ENCODE data around the gene CORO1C. TPM values are rescaled to one million over a fixed set of nuclear protein-coding genes. Genes with fewer than 3 reads are reported as not detected.

CORO1C gene
- total RNA-seq, 1 experiment from 2014 or later = 139 TPM

DNA sequence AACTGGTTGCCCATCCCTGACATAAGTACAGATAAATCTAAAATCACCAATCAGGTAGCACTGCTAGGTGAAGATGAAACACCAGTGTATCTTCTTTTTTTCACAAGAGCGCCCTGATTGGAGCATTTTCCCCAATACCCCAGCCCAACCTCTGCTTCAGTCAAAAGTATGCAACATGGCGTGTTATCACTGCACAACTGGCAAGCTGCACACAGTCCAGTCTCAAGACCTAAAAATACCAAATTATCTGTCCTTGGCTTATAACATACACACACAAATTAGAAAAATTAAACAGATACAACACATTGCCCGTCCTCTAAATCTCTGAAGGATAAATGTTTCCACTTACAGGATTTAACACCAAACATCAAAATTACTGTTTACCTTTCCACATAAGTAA lies 77.4 kb downstream of the CORO1C start:
- Histone ChIP-seq H3K4me3 (no peak overlapping the region), H4K20me1 (ENCODE audit: insufficient read depth) (0 out of 2 replicates have a peak, but pooled peaks cover 6% of the 10 kb centered on the region), H3K9me3 (ENCODE audit: insufficient read depth, low read depth) (no peaks in the 10 kb centered on the region), H3K79me2 (ENCODE audit: low read depth) (no peaks in the 10 kb centered on the region), H3K27me3 (ENCODE audit: insufficient read depth, low read depth) (no peaks in the 10 kb centered on the region), H3K36me3 (ENCODE audit: low read depth) (0 out of 2 replicates have a peak, but pooled peaks cover 12% of the 10 kb centered on the region), H3F3A (ENCODE audit: insufficient read depth, low read depth) (0 out of 2 replicates have a peak, but pooled peaks cover under 1% of the 10 kb centered on the region), H3K4me1 (replicated peaks; ENCODE audit: insufficient read depth) (no peaks in the 10 kb centered on the region), H3K27ac (no peak overlapping the region), H3K4me2 (no peak overlapping the region), H2AFZ (no peak overlapping the region), H3K9me2 (ENCODE audit: insufficient read depth) (no peaks in the 10 kb centered on the region)
- TF ChIP-seq, protein P1, sequence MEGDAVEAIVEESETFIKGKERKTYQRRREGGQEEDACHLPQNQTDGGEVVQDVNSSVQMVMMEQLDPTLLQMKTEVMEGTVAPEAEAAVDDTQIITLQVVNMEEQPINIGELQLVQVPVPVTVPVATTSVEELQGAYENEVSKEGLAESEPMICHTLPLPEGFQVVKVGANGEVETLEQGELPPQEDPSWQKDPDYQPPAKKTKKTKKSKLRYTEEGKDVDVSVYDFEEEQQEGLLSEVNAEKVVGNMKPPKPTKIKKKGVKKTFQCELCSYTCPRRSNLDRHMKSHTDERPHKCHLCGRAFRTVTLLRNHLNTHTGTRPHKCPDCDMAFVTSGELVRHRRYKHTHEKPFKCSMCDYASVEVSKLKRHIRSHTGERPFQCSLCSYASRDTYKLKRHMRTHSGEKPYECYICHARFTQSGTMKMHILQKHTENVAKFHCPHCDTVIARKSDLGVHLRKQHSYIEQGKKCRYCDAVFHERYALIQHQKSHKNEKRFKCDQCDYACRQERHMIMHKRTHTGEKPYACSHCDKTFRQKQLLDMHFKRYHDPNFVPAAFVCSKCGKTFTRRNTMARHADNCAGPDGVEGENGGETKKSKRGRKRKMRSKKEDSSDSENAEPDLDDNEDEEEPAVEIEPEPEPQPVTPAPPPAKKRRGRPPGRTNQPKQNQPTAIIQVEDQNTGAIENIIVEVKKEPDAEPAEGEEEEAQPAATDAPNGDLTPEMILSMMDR (conservative IDR thresholded peaks at IDR 0.05) = no peak
- no peak for TF ChIP-seq EZH2 (IDR thresholded peaks at IDR 0.05; ENCODE audit: low read depth)
- POLR2A ChIA-PET (ENCODE audit: unreplicated experiment) = interaction anchor here (0.5 kb wide), 1 partner anchor 1340 kb away, joined by 3 read pairs; no protein-coding TSS in a partner anchor
- no TSS peak for BruUV-seq (replicated peaks)
- CTCF ChIA-PET = no interaction called here
- DNase-seq = no peak
- intact Hi-C loops (cut with micrococcal nuclease; ENCODE audit: unreplicated experiment) = no loop called here

DNA sequence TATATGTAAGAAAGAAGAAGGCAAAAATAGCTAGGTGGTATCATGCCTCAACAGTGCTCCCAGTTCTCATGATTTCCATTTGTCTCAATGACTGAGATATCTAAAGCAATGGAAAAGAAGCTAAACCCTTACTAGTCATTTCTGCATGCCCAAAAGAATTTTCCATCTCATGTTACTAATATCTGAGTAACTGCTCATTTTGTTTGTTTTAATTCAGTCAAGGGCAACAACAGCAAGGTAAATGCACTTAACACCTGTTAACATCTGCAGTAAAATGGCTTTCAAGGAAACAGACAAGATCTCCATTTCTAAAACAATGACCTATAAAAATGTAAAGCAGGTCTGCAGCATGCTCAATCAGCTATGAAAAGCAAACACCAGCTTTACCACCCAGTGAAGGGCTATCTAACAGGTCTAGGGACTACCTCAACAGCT lies 78.2 kb downstream of the CORO1C start:
- no peak for TF ChIP-seq EZH2 (IDR thresholded peaks at IDR 0.05; ENCODE audit: low read depth)
- TF ChIP-seq, protein P1 (conservative IDR thresholded peaks at IDR 0.05) = no peak

GRCh38 chr12:108650083-108650482 lies 81.2 kb downstream of the CORO1C start:
- Histone ChIP-seq H3K27me3 (ENCODE audit: insufficient read depth, low read depth) (no peaks in the 10 kb centered on the region), H3K4me1 (replicated peaks; ENCODE audit: insufficient read depth) (no peaks in the 10 kb centered on the region), H3K9me3 (ENCODE audit: insufficient read depth, low read depth) (no peaks in the 10 kb centered on the region), H3F3A (ENCODE audit: insufficient read depth, low read depth) (0 out of 2 replicates have a peak, but pooled peaks cover 6% of the 10 kb centered on the region), H3K4me2 (no peak overlapping the region), H3K9me2 (ENCODE audit: insufficient read depth) (no peaks in the 10 kb centered on the region), H4K20me1 (ENCODE audit: insufficient read depth) (0 out of 2 replicates have a peak, but pooled peaks cover 6% of the 10 kb centered on the region), H3K36me3 (ENCODE audit: low read depth) (0 out of 2 replicates have a peak, but pooled peaks cover 23% of the 10 kb centered on the region), H2AFZ (no peak overlapping the region), H3K4me3 (no peak overlapping the region), H3K79me2 (ENCODE audit: low read depth) (no peaks in the 10 kb centered on the region), H3K27ac (no peak overlapping the region)
- CTCF ChIA-PET = no interaction called here
- BruUV-seq (replicated peaks) = no TSS peak
- POLR2A ChIA-PET (ENCODE audit: unreplicated experiment) = no interaction called here
- no peak for TF ChIP-seq EZH2 (IDR thresholded peaks at IDR 0.05; ENCODE audit: low read depth)
- intact Hi-C loops (cut with micrococcal nuclease; ENCODE audit: unreplicated experiment) = no loop called here
- DNase-seq = no peak

More for the DNA sequence above, 78.2 kb downstream of the CORO1C start:
- no peak for DNase-seq
- intact Hi-C loops (cut with micrococcal nuclease; ENCODE audit: unreplicated experiment) = no loop called here
- H3K27ac ChIP-seq = no peak overlapping the region
- H3K79me2 ChIP-seq (ENCODE audit: low read depth) = no peaks in the 10 kb centered on the region
- no peak overlapping the region for H3K4me3 ChIP-seq
- no peaks in the 10 kb centered on the region for H3K27me3 ChIP-seq (ENCODE audit: insufficient read depth, low read depth)
- H2AFZ ChIP-seq = no peak overlapping the region
- no peaks in the 10 kb centered on the region for H3K9me2 ChIP-seq (ENCODE audit: insufficient read depth)
- H3K4me1 ChIP-seq (replicated peaks; ENCODE audit: insufficient read depth) = no peaks in the 10 kb centered on the region
- 0 out of 2 replicates have a peak, but pooled peaks cover 6% of the 10 kb centered on the region for H4K20me1 ChIP-seq (ENCODE audit: insufficient read depth)
- no peaks in the 10 kb centered on the region for H3K9me3 ChIP-seq (ENCODE audit: insufficient read depth, low read depth)
- no TSS peak for BruUV-seq (replicated peaks)
- H3K36me3 ChIP-seq (ENCODE audit: low read depth) = 0 out of 2 replicates have a peak, but pooled peaks cover 10% of the 10 kb centered on the region
- H3K4me2 ChIP-seq = no peak overlapping the region
- POLR2A ChIA-PET (ENCODE audit: unreplicated experiment) = no interaction called here
- H3F3A ChIP-seq (ENCODE audit: insufficient read depth, low read depth) = 0 out of 2 replicates have a peak, but pooled peaks cover 6% of the 10 kb centered on the region
- CTCF ChIA-PET = interaction anchor here (0.5 to 0.6 kb wide), 2 partner anchors 174 to 207 kb away, joined by 3 to 4 read pairs; no protein-coding TSS in a partner anchor

Data from PC-9 (cell line).